A549 treated with CORT108297 at 1 μM for 4 hours (cell line): ENCODE measurements around the gene PNPLA4. TPM values are rescaled to one million over a fixed set of nuclear protein-coding genes. Genes with fewer than 3 reads are reported as not detected.

Experiments used
- total RNA-seq: library from RNA; stranded (reverse); fragments of 200-300 nt; extraction: Qiagen RNA extraction; gene quantifications from 5 replicates; pipeline ENCODE4 v1.2.3, GENCODE V29; 2022

PNPLA4 gene, protein sequence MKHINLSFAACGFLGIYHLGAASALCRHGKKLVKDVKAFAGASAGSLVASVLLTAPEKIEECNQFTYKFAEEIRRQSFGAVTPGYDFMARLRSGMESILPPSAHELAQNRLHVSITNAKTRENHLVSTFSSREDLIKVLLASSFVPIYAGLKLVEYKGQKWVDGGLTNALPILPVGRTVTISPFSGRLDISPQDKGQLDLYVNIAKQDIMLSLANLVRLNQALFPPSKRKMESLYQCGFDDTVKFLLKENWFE
- 10.1 to 13.0 TPM (median 11.6 TPM) in 5 replicates for total RNA-seq

DNA sequence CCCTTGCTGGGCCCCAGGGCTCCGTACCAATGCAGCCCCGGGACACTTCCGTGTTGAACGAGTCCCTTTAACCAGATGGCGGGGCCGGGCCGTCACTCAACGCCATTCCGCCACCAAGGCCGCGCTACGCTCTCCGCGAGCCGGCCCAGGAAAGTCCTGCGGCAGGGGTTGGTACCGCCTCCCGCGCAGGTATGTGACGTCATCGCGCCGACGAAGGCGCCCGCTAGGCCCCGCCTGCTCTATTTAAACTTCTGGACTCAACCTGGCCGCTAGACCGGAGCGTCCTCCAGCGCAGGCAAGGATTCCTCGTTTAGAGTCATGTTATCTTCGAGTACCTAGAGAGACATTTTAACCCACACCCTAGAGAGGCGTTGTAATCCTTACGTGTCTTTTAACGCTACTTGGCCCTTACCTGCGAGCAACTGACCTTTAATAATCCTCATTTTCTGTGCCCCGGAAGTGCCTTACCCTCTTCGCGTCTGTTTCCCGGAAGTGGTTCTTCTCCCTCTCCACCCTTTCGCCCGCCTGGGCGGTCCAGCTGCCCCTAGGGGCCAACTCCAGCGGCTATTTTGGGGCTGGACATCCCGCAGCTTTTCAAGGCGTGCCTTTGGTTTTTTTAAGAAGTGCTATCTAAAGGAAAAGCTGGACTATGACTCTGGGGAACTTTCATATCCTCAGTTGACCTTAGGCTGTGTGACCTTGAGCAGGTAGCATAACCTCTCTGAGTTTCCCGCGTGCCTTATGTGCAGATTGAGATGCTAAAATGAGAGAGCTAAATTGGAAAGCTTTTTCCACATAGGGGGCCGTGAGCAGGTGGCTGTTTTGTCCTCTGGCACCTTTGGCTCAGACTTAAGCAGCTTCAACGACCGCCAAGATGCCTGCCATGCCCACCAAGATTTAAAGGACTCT lies at the start of gene PNPLA4:
Gene PNPLA4, minus strand, starts transcription at position 155 of the 909 bp plus-strand sequence. CDS start 1,294 bp downstream, outside the sequence.

Other genes with a start within 250 kb of the PNPLA4 start
- not detected in 5 replicates for gene VCX, start 84.2 kb downstream of the PNPLA4 start, total RNA-seq
- not detected in 5 replicates for gene VCX2, start 243.9 kb upstream of the PNPLA4 start, total RNA-seq